Measurements from ENCODE around the gene LDLRAD3. TPM values are rescaled to one million over a fixed set of nuclear protein-coding genes. Genes with fewer than 3 reads are reported as not detected.

The LDLRAD3 gene
- total RNA-seq, 1 donor = 3.9 TPM

GRCh38 chr11:36191941-36192340 is 248.1 kb downstream of the LDLRAD3 start:
- H3K4me3 ChIP-seq (ENCODE audit: low read depth, low read length) = no peak overlapping the region
- no peak for TF ChIP-seq CTCF (IDR thresholded peaks at IDR 0.05; ENCODE audit: insufficient read depth, low read depth, low read length)
- DNase-seq (ENCODE audit: low read depth) = no peak

GRCh38 chr11:36192425-36193289 is 248.8 kb downstream of the LDLRAD3 start:
- TF ChIP-seq CTCF (IDR thresholded peaks at IDR 0.05; ENCODE audit: insufficient read depth, low read depth, low read length) = no peak
- no peak overlapping the region for H3K4me3 ChIP-seq (ENCODE audit: low read depth, low read length)
- DNase-seq (ENCODE audit: low read depth) = no peak

- H3K4me3 ChIP-seq (ENCODE audit: low read depth, low read length) = no peak overlapping the region
- DNase-seq (ENCODE audit: low read depth) = no peak
- TF ChIP-seq CTCF (IDR thresholded peaks at IDR 0.05; ENCODE audit: insufficient read depth, low read depth, low read length) = no peak
Observed at GRCh38 chr11:36193290-36193619, 249.4 kb downstream of the LDLRAD3 start.

- no peak overlapping the region for H3K4me3 ChIP-seq (ENCODE audit: low read depth, low read length)
- no peak for DNase-seq (ENCODE audit: low read depth)
- TF ChIP-seq CTCF (IDR thresholded peaks at IDR 0.05; ENCODE audit: insufficient read depth, low read depth, low read length) = no peak
Observed at GRCh38 chr11:36193721-36194120, 249.9 kb downstream of the LDLRAD3 start.

GRCh38 chr11:36195496-36196354 is 251.9 kb downstream of the LDLRAD3 start:
- H3K4me3 ChIP-seq (ENCODE audit: low read depth, low read length) = no peak overlapping the region
- no peak for TF ChIP-seq CTCF (IDR thresholded peaks at IDR 0.05; ENCODE audit: insufficient read depth, low read depth, low read length)
- DNase-seq (ENCODE audit: low read depth) = peak; percentile 33

- DNase-seq (ENCODE audit: low read depth) = peak; percentile 34
- no peak overlapping the region for H3K4me3 ChIP-seq (ENCODE audit: low read depth, low read length)
- TF ChIP-seq CTCF (IDR thresholded peaks at IDR 0.05; ENCODE audit: insufficient read depth, low read depth, low read length) = no peak
Observed at GRCh38 chr11:36196411-36196998, 252.6 kb downstream of the LDLRAD3 start.

Data from fibroblast of villous mesenchyme (primary cell).